HepG2 (cell line): ENCODE measurements around the gene PEX19.

Experiments
- AHDC1 ChIP-seq: sonication (generic); formaldehyde crosslinking; IDR thresholded peaks from 2 replicates; pipeline ENCODE4 v1.5.1; 2020; ENCODE audit warnings: mild to moderate bottlenecking, missing genetic modification reagents, borderline replicate concordance
- CEBPB ChIP-seq: IDR thresholded peaks from 2 replicates; pipeline ENCODE4 v1.6.1; 2011; ENCODE audit warnings: low read depth, low read length, improper control_type of control experiment, borderline replicate concordance
- EP300 ChIP-seq, 3 experiments: sonication (generic) in 1 of 3; formaldehyde crosslinking in 1 of 3; IDR thresholded peaks; 2 replicates each; pipeline versions ENCODE4 v1.5.1 to v1.6.1; 2011 to 2020; ENCODE audit warnings: low read depth in 2 of 3, low read length in 2 of 3, borderline replicate concordance in 1 of 3, improper control_type of control experiment in 1 of 3, mild to moderate bottlenecking in 1 of 3, missing genetic modification reagents in 1 of 3, moderate library complexity in 1 of 3
- ETV5 ChIP-seq: IDR thresholded peaks from 2 replicates; pipeline ENCODE4 v1.6.1; 2018; ENCODE audit warnings: missing biosample characterization, missing genetic modification reagents, inconsistent platforms, borderline replicate concordance
- FOXP1 ChIP-seq, 2 experiments: fragments of 450-650 bp in 1 of 2; IDR thresholded peaks; 2 replicates each; pipeline ENCODE4 v1.6.1; 2017 to 2018; ENCODE audit warnings: antibody characterized with exemption in 1 of 2
- HIC2 ChIP-seq: sonication (generic); formaldehyde crosslinking; IDR thresholded peaks from 2 replicates; pipeline ENCODE4 v1.9.0; 2022; ENCODE audit warnings: low read depth, missing genetic modification reagents
- HOXA9 ChIP-seq: sonication (generic); formaldehyde crosslinking; IDR thresholded peaks from 2 replicates; pipeline ENCODE4 v1.8.1; 2022; ENCODE audit warnings: missing genetic modification reagents, mild to moderate bottlenecking, moderate library complexity, borderline replicate concordance
- MAX ChIP-seq: IDR thresholded peaks from 2 replicates; pipeline ENCODE4 v1.6.1; 2012; ENCODE audit warnings: inconsistent platforms
- MTA3 ChIP-seq: sonication (generic); formaldehyde crosslinking; IDR thresholded peaks from 2 replicates; pipeline ENCODE4 v1.4.0; 2020; ENCODE audit warnings: missing genetic modification reagents
- TBL1XR1 ChIP-seq: fragments of 150-350 bp; IDR thresholded peaks from 2 replicates; pipeline ENCODE4 v1.6.1; 2014; ENCODE audit warnings: borderline replicate concordance, low read length; ENCODE audit not compliant: partially characterized antibody
- USF2 ChIP-seq, 2 experiments: sonication (generic) in 1 of 2; formaldehyde crosslinking in 1 of 2; IDR thresholded peaks; 2 replicates each; pipeline versions ENCODE4 v1.5.1 to v1.6.1; 2011 to 2020; ENCODE audit warnings: borderline replicate concordance in 1 of 2, low read depth in 1 of 2, low read length in 1 of 2, mild to moderate bottlenecking in 1 of 2, missing genetic modification reagents in 1 of 2, moderate library complexity in 1 of 2
- ZNF605 ChIP-seq: sonication (generic); formaldehyde crosslinking; IDR thresholded peaks from 2 replicates; pipeline ENCODE4 v1.8.0; 2022; ENCODE audit warnings: mild to moderate bottlenecking, missing genetic modification reagents

GRCh38 chr1:160285506-160285905 lies 573 bp upstream of the PEX19 start:
- TF ChIP-seq MAX: no peak
- TF ChIP-seq USF2 (IDR thresholded peaks at IDR 0.05; ENCODE audit: low read depth, low read length): no peak
- no peak for TF ChIP-seq USF2 (CRISPR knock-in tag; IDR thresholded peaks at IDR 0.05; ENCODE audit: borderline replicate concordance)
- no peak for TF ChIP-seq CEBPB
- no peak for TF ChIP-seq TBL1XR1
- no peak for TF ChIP-seq HIC2 (CRISPR knock-in tag)
- TF ChIP-seq ZNF605 (CRISPR knock-in tag): no peak
- TF ChIP-seq ETV5 (CRISPR knock-in tag): no peak
- TF ChIP-seq FOXP1 (IDR thresholded peaks at IDR 0.05): no peak
- no peak for TF ChIP-seq FOXP1 (CRISPR knock-in tag; IDR thresholded peaks at IDR 0.05)
- TF ChIP-seq AHDC1: no peak
- no peak for TF ChIP-seq HOXA9
- no peak for TF ChIP-seq MTA3
- TF ChIP-seq EP300 (IDR thresholded peaks at IDR 0.05; ENCODE audit: low read depth in 2 of 2, low read length in 2 of 2): no peak
- TF ChIP-seq EP300 (CRISPR knock-in tag; IDR thresholded peaks at IDR 0.05; ENCODE audit: borderline replicate concordance): no peak
